Hepatocyte (in vitro differentiated cells): ENCODE measurements around the gene NPDC1.

ENCODE experiments used
- EZH2 ChIP-seq: fragments of 200-600 bp; sonication (generic); IDR thresholded peaks from 2 replicates; pipeline ENCODE4 v1.6.1; 2016; ENCODE audit warnings: antibody characterized with exemption, mild to moderate bottlenecking, borderline replicate concordance
- TF ChIP-seq, protein P1 (sequence below): fragments of 200-600 bp; sonication (generic); IDR thresholded peaks from 2 replicates; pipeline ENCODE4 v1.5.1; 2016; ENCODE audit warnings: antibody characterized with exemption, mild to moderate bottlenecking; ENCODE audit not compliant: poor library complexity

GRCh38 chr9:137006116-137007003 is 39.6 kb downstream of the NPDC1 start:
- TF ChIP-seq, protein P1, sequence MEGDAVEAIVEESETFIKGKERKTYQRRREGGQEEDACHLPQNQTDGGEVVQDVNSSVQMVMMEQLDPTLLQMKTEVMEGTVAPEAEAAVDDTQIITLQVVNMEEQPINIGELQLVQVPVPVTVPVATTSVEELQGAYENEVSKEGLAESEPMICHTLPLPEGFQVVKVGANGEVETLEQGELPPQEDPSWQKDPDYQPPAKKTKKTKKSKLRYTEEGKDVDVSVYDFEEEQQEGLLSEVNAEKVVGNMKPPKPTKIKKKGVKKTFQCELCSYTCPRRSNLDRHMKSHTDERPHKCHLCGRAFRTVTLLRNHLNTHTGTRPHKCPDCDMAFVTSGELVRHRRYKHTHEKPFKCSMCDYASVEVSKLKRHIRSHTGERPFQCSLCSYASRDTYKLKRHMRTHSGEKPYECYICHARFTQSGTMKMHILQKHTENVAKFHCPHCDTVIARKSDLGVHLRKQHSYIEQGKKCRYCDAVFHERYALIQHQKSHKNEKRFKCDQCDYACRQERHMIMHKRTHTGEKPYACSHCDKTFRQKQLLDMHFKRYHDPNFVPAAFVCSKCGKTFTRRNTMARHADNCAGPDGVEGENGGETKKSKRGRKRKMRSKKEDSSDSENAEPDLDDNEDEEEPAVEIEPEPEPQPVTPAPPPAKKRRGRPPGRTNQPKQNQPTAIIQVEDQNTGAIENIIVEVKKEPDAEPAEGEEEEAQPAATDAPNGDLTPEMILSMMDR: no peak
- TF ChIP-seq EZH2: no peak
